Mesenchymal stem cell (in vitro differentiated cells and primary cell): ENCODE data around the gene CPA2.
A peak's percentile ranks its signal among the peaks of the same experiment; 100 is the strongest.
"Not testable (repeated sequence)": the region's sequence is repeated elsewhere in the genome, so short reads cannot be mapped to it uniquely, and the experiment has no call there.

ENCODE experiments used
- DNase-seq: peaks from one replicate; pipeline ENCODE4 v3.0.0-alpha.2; 2013
- H2AFZ ChIP-seq: one replicate; pipeline ENCODE4 v1.6.1; 2013; ENCODE audit warnings: low read depth, mild to moderate bottlenecking, control low read depth, inconsistent platforms, low read length, moderate library complexity
- H2AK5ac ChIP-seq: 2 replicates; pipeline ENCODE4 v1.6.1; 2013; ENCODE audit warnings: low read length, moderate library complexity, mild to moderate bottlenecking, inconsistent platforms; ENCODE audit not compliant: severe bottlenecking
- H2BK120ac ChIP-seq: one replicate; pipeline ENCODE4 v1.6.1; 2013; ENCODE audit warnings: low read depth, mild to moderate bottlenecking, inconsistent platforms, low read length, moderate library complexity
- H2BK12ac ChIP-seq, 2 experiments: one replicate each; pipeline ENCODE4 v1.6.1; 2013; ENCODE audit warnings: inconsistent platforms in 2 of 2, low read length in 2 of 2, mild to moderate bottlenecking in 2 of 2, moderate library complexity in 2 of 2, control low read depth in 1 of 2
- H2BK15ac ChIP-seq: one replicate; pipeline ENCODE4 v1.6.1; 2013; ENCODE audit warnings: mild to moderate bottlenecking, low read depth, inconsistent platforms; ENCODE audit not compliant: poor library complexity, severe bottlenecking
- H2BK5ac ChIP-seq: 2 replicates; pipeline ENCODE4 v1.6.1; 2013; ENCODE audit warnings: low read depth, mild to moderate bottlenecking, low read length, control low read depth, inconsistent platforms; ENCODE audit not compliant: poor library complexity, severe bottlenecking
- H3K14ac ChIP-seq, 2 experiments: one replicate each; pipeline ENCODE4 v1.6.1; 2013; ENCODE audit warnings: inconsistent platforms in 2 of 2, low read length in 2 of 2, control low read depth in 1 of 2, mild to moderate bottlenecking in 1 of 2, moderate library complexity in 1 of 2
- H3K18ac ChIP-seq, 2 experiments: one replicate each; pipeline ENCODE4 v1.6.1; 2013; ENCODE audit warnings: inconsistent platforms in 2 of 2, low read length in 2 of 2, control low read depth in 1 of 2, low read depth in 1 of 2, mild to moderate bottlenecking in 1 of 2
- H3K23ac ChIP-seq, 2 experiments: one replicate each; pipeline ENCODE4 v1.6.1; 2013; ENCODE audit warnings: inconsistent platforms in 2 of 2, low read length in 2 of 2, mild to moderate bottlenecking in 2 of 2, moderate library complexity in 2 of 2, control low read depth in 1 of 2
- H3K27ac ChIP-seq: 2 replicates; pipeline ENCODE4 v1.5.1; 2013; ENCODE audit warnings: mild to moderate bottlenecking, moderate library complexity, low read length, control low read depth, inconsistent platforms; ENCODE audit not compliant: poor library complexity, severe bottlenecking
- H3K27me3 ChIP-seq, 2 experiments: 2 replicates each; pipeline versions ENCODE4 v1.6.1 to v1.7.0; 2013; ENCODE audit warnings: low read length in 2 of 2, mild to moderate bottlenecking in 2 of 2, moderate library complexity in 2 of 2, control low read depth in 1 of 2, inconsistent platforms in 1 of 2; ENCODE audit not compliant: control insufficient read depth in 1 of 2, insufficient read depth in 1 of 2
- H3K36me3 ChIP-seq, 2 experiments: 2 replicates each; pipeline versions ENCODE4 v1.6.1 to v1.7.0; 2013; ENCODE audit warnings: low read length in 2 of 2, control low read depth in 1 of 2, inconsistent platforms in 1 of 2, low read depth in 1 of 2, mild to moderate bottlenecking in 1 of 2; ENCODE audit not compliant: insufficient read depth in 2 of 2, control insufficient read depth in 1 of 2
- H3K4ac ChIP-seq, 2 experiments: one replicate each; pipeline ENCODE4 v1.6.1; 2013; ENCODE audit warnings: inconsistent platforms in 2 of 2, low read length in 2 of 2, mild to moderate bottlenecking in 2 of 2, moderate library complexity in 2 of 2, control low read depth in 1 of 2, low read depth in 1 of 2
- H3K4me1 ChIP-seq: 2 replicates; pipeline ENCODE4 v1.6.1; 2013; ENCODE audit warnings: low read depth, low read length, control low read depth; ENCODE audit not compliant: control insufficient read depth, insufficient read depth
- H3K4me2 ChIP-seq: 2 replicates; pipeline ENCODE4 v1.6.1; 2013; ENCODE audit warnings: low read length, mild to moderate bottlenecking, inconsistent platforms; ENCODE audit not compliant: poor library complexity, severe bottlenecking
- H3K4me3 ChIP-seq, 2 experiments: 2 replicates each; pipeline versions ENCODE4 v1.5.1 to v1.7.0; 2013; ENCODE audit warnings: low read length in 2 of 2, mild to moderate bottlenecking in 2 of 2, control low read depth in 1 of 2, low read depth in 1 of 2; ENCODE audit not compliant: insufficient read depth in 1 of 2
- H3K79me1 ChIP-seq: replicated peaks from 2 replicates; pipeline ENCODE4 v1.6.1; 2013; ENCODE audit warnings: mild to moderate bottlenecking, control low read depth, low read length, inconsistent platforms; ENCODE audit not compliant: poor library complexity, severe bottlenecking
- H3K9ac ChIP-seq: 2 replicates; pipeline ENCODE4 v1.7.0; 2013; ENCODE audit warnings: mild to moderate bottlenecking, low read length, moderate library complexity
- H3K9me3 ChIP-seq: 2 replicates; pipeline ENCODE4 v1.7.0; 2013; ENCODE audit warnings: mild to moderate bottlenecking, low read length; ENCODE audit not compliant: control insufficient read depth
- H4K8ac ChIP-seq: one replicate; pipeline ENCODE4 v1.6.1; 2013; ENCODE audit warnings: inconsistent platforms, mild to moderate bottlenecking, low read length, moderate library complexity
- H4K91ac ChIP-seq: one replicate; pipeline ENCODE4 v1.6.1; 2013; ENCODE audit warnings: mild to moderate bottlenecking, low read length, inconsistent platforms
- WGBS: methylation state at CpG from one replicate; pipeline ENCODE4 v1.1.7; 2013; ENCODE audit warnings: mixed read lengths; 5-methylcytosine and 5-hydroxymethylcytosine counted together

CPA2 gene

GRCh38 chr7:130309986-130310385, 43.3 kb downstream of the CPA2 start:
- 100% methylated on average over 1 of the region's 6 CpGs for WGBS
- Histone ChIP-seq H2BK120ac (no peak overlapping the region), H2AK5ac (no peak overlapping the region)

GRCh38 chr7:130314305-130314704, 47.6 kb downstream of the CPA2 start:
- Histone ChIP-seq H3K4me3 (no peak overlapping the region), H3K36me3 (peaks cover 0 to 30% of the 10 kb centered on the region in 2 experiments), H3K4ac (no peak overlapping the region), H2BK5ac (no peak overlapping the region), H3K79me1 (peaks cover 6% of the 10 kb centered on the region), H2BK120ac (no peak overlapping the region), H3K27ac (no peak overlapping the region), H2BK12ac (no peak overlapping the region), H3K27me3 (no peaks in the 10 kb centered on the region), H4K8ac (no peak overlapping the region), H2AFZ (no peak overlapping the region), H2BK15ac (no peak overlapping the region), H3K9ac (no peak overlapping the region), H3K4me1 (no peaks in the 10 kb centered on the region), H3K9me3 (peaks cover 4% of the 10 kb centered on the region), H3K23ac (no peak overlapping the region), H4K91ac (no peak overlapping the region), H3K18ac (no peak overlapping the region), H2AK5ac (no peak overlapping the region), H3K14ac (no peak overlapping the region), H3K4me2 (no peak overlapping the region)
- DNase-seq: no peak
- 76% methylated on average over 6 of the region's 6 CpGs for WGBS

More at GRCh38 chr7:130309986-130310385, 43.3 kb downstream of the CPA2 start:
- H3K27ac ChIP-seq: no peak overlapping the region
- no peak overlapping the region for H3K9ac ChIP-seq
- peaks cover 4% of the 10 kb centered on the region for H3K9me3 ChIP-seq
- peak overlapping the region; percentile 11 for H2BK5ac ChIP-seq
- peaks cover 0 to 56% of the 10 kb centered on the region in 2 experiments for H3K36me3 ChIP-seq
- peaks cover 0 to 3% of the 10 kb centered on the region in 2 experiments for H3K27me3 ChIP-seq
- no peak for DNase-seq
- no peak overlapping the region for H3K14ac ChIP-seq
- no peak overlapping the region for H3K4me2 ChIP-seq
- H3K23ac ChIP-seq: no peak overlapping the region
- no peaks in the 10 kb centered on the region for H3K4me1 ChIP-seq
- no peak overlapping the region for H2BK15ac ChIP-seq
- peaks cover 3% of the 10 kb centered on the region for H3K79me1 ChIP-seq
- H2AFZ ChIP-seq: no peak overlapping the region
- no peak overlapping the region for H2BK12ac ChIP-seq
- no peak overlapping the region for H3K18ac ChIP-seq
- no peak overlapping the region for H4K91ac ChIP-seq
- H4K8ac ChIP-seq: no peak overlapping the region
- no peak overlapping the region for H3K4ac ChIP-seq
- no peak overlapping the region for H3K4me3 ChIP-seq

- no peak overlapping the region for H2BK5ac ChIP-seq
- no peak overlapping the region for H2BK12ac ChIP-seq
- H3K27me3 ChIP-seq: no peaks in the 10 kb centered on the region
Measured at GRCh38 chr7:130319541-130319940, 52.9 kb downstream of the CPA2 start.

GRCh38 chr7:130321542-130322229, 55.0 kb downstream of the CPA2 start:
- not testable (repeated sequence) for H3K4me1 ChIP-seq, H3K27me3 ChIP-seq, H3K23ac ChIP-seq, H3K4me3 ChIP-seq, H2AK5ac ChIP-seq, H3K4me2 ChIP-seq, H3K4ac ChIP-seq, H3K18ac ChIP-seq, H4K8ac ChIP-seq, H4K91ac ChIP-seq, H2BK5ac ChIP-seq, H2BK15ac ChIP-seq, H3K27ac ChIP-seq, H3K14ac ChIP-seq, H3K79me1 ChIP-seq, H2AFZ ChIP-seq, H3K9ac ChIP-seq, H3K9me3 ChIP-seq, H2BK120ac ChIP-seq
- 94% methylated on average over 2 of the region's 3 CpGs for WGBS
- Histone ChIP-seq H2BK12ac (peak overlapping the region in 1 of 2 experiments; percentile 24), H3K36me3 (peaks cover 0 to 30% of the 10 kb centered on the region in 2 experiments)
- DNase-seq: peak; percentile 63

More at GRCh38 chr7:130319541-130319940, 52.9 kb downstream of the CPA2 start:
- H3K4ac ChIP-seq: no peak overlapping the region
- no peak overlapping the region for H3K23ac ChIP-seq
- peaks cover 3% of the 10 kb centered on the region for H3K79me1 ChIP-seq
- H2AK5ac ChIP-seq: no peak overlapping the region
- no peak overlapping the region for H3K14ac ChIP-seq
- H3K4me1 ChIP-seq: no peaks in the 10 kb centered on the region
- no peak overlapping the region for H4K8ac ChIP-seq
- H3K4me2 ChIP-seq: no peak overlapping the region
- no peak overlapping the region for H4K91ac ChIP-seq
- H3K27ac ChIP-seq: no peak overlapping the region
- H3K4me3 ChIP-seq: no peak overlapping the region
- H3K9me3 ChIP-seq: no peaks in the 10 kb centered on the region
- no peak overlapping the region for H3K18ac ChIP-seq
- no peak overlapping the region for H2AFZ ChIP-seq
- H3K36me3 ChIP-seq: peaks cover 0 to 28% of the 10 kb centered on the region in 2 experiments
- DNase-seq: no peak
- no peak overlapping the region for H3K9ac ChIP-seq
- 95% methylated on average over 1 of the region's 1 CpG for WGBS
- no peak overlapping the region for H2BK15ac ChIP-seq
- H2BK120ac ChIP-seq: no peak overlapping the region
